SH-SY5Y (cell line): Measurements from ENCODE around the gene ADTRP.

Source experiments
- GATA2 ChIP-seq: IDR thresholded peaks from 2 replicates; pipeline ENCODE4 v1.6.1; 2011; ENCODE audit warnings: mild to moderate bottlenecking, low read depth, low read length
- GATA3 ChIP-seq: IDR thresholded peaks from 2 replicates; pipeline ENCODE4 v1.6.1; 2011; ENCODE audit warnings: low read depth, mild to moderate bottlenecking, low read length, moderate library complexity

DNA sequence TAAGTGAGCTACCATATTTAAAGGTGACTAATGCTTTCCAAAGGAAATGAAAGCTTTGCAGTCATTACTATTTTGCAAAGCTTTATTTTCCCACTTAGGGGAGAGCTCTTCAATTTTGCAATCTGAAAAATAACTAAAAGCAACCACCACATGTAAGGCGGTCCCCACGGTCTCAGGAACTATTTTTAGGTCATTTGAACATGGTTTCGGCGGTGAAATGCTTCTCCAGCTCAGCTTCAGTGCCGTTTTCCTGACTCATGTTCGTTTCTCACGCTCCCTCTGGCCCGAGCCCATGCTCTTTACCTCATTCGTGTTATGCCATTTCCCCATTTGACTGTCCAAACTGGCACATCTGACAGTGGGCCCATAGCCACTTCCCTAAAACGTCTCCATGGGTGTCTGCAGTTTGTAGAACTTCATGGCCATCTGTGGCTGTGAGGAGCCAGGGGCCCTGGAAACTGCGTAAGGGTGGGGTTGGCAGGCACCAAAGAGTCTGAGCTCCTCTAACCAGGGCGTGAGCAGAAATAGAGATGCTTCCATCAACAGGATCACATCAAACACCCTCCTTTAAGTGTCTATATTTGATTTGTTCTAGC lies 46.5 kb downstream of the ADTRP start:
- no peak for TF ChIP-seq GATA2
- no peak for TF ChIP-seq GATA3
